WTC11 (cell line): ENCODE measurements around the gene CKB. TPM values are rescaled to one million over a fixed set of nuclear protein-coding genes. Genes with fewer than 3 reads are reported as not detected.

Experiments
- ATAC-seq: fragments of 200-7000 bp; cut with Tn5 transposase; 2 replicates; pipeline ENCODE4 v1.10.0; 2021; ENCODE audit warnings: mild to moderate bottlenecking, moderate library complexity
- CTCF ChIA-PET: fragments of 300-600 bp; sonication (Branson Sonifier 250); formaldehyde crosslinking; loops from one replicate; lab custom pipeline; 2021; ENCODE audit warnings: antibody characterized with exemption; lab: Charles Lee
- POLR2A ChIA-PET: fragments of 350-600 bp; sonication (Branson Sonifier 250); formaldehyde crosslinking; loops from one replicate; lab custom pipeline; 2021; ENCODE audit warnings: antibody characterized with exemption; lab: Charles Lee
- DNase-seq: peaks from one replicate; pipeline ENCODE4 v3.0.0; 2021; ENCODE audit warnings: low spot score
- H3K27ac Mint-ChIP-seq: 2 replicates; pipeline ENCODE4 v1.8.0; 2021; ENCODE audit warnings: mixed read lengths
- H3K27me3 Mint-ChIP-seq: 2 replicates; pipeline ENCODE4 v1.8.0; 2021; ENCODE audit warnings: low read depth, mild to moderate bottlenecking, moderate library complexity, mixed read lengths
- H3K36me3 Mint-ChIP-seq: 2 replicates; pipeline ENCODE4 v1.8.0; 2021; ENCODE audit warnings: mixed read lengths
- H3K4me1 Mint-ChIP-seq: 2 replicates; pipeline ENCODE4 v1.8.0; 2022; ENCODE audit warnings: mixed read lengths
- H3K4me3 Mint-ChIP-seq: 2 replicates; pipeline ENCODE4 v1.8.0; 2021; ENCODE audit warnings: mild to moderate bottlenecking, moderate library complexity, mixed read lengths
- H3K9me3 Mint-ChIP-seq: 2 replicates; pipeline ENCODE4 v1.8.0; 2021; ENCODE audit warnings: mixed read lengths
- GABPB1 ChIP-seq: sonication (generic); formaldehyde crosslinking; IDR thresholded peaks from 2 replicates; pipeline ENCODE4 v1.8.1; 2023; ENCODE audit warnings: mild to moderate bottlenecking, missing genetic modification reagents
- GRHL2 ChIP-seq: fragments of 250-450 bp; sonication (Bioruptor Pico); IDR thresholded peaks from 2 replicates; pipeline ENCODE4 v1.8.0; 2022; ENCODE audit warnings: mild to moderate bottlenecking, moderate library complexity; ENCODE audit not compliant: insufficient replicate concordance, severe bottlenecking
- MYBL2 ChIP-seq: sonication (generic); formaldehyde crosslinking; IDR thresholded peaks from 2 replicates; pipeline ENCODE4 v1.8.1; 2023; ENCODE audit warnings: mild to moderate bottlenecking, moderate library complexity, missing genetic modification reagents
- TEAD1 ChIP-seq: sonication (generic); formaldehyde crosslinking; IDR thresholded peaks from 2 replicates; pipeline ENCODE4 v1.8.0; 2022; ENCODE audit warnings: mild to moderate bottlenecking, missing genetic modification reagents
- TEAD4 ChIP-seq: sonication (generic); formaldehyde crosslinking; IDR thresholded peaks from 2 replicates; pipeline ENCODE4 v1.8.0; 2022; ENCODE audit warnings: mild to moderate bottlenecking, missing genetic modification reagents
- total RNA-seq: library from RNA; stranded (reverse); gene quantifications from 3 replicates; pipeline ENCODE4 v1.2.3, GENCODE V29; 2021
- TF ChIP-seq, protein P1 (sequence below): sonication (generic); formaldehyde crosslinking; IDR thresholded peaks from 2 replicates; pipeline ENCODE4 v1.8.0; 2022; ENCODE audit warnings: missing genetic modification reagents
- TF ChIP-seq, protein P2 (sequence below): sonication (generic); formaldehyde crosslinking; IDR thresholded peaks from 2 replicates; pipeline ENCODE4 v1.8.1; 2022; ENCODE audit warnings: missing genetic modification reagents, borderline replicate concordance
- TF ChIP-seq, protein P3 (sequence below): fragments of 250-450 bp; sonication (Bioruptor Pico); IDR thresholded peaks from 2 replicates; pipeline ENCODE4 v1.9.0; 2021; ENCODE audit warnings: moderate library complexity, mild to moderate bottlenecking, inconsistent platforms, borderline replicate concordance
- TF ChIP-seq, protein P4 (sequence below): sonication (generic); formaldehyde crosslinking; IDR thresholded peaks from 2 replicates; pipeline ENCODE4 v1.8.1; 2022; ENCODE audit warnings: mild to moderate bottlenecking, missing genetic modification reagents, moderate library complexity, borderline replicate concordance

CKB gene
- total RNA-seq, 1 experiment from 2014 or later: 555 TPM

DNA sequence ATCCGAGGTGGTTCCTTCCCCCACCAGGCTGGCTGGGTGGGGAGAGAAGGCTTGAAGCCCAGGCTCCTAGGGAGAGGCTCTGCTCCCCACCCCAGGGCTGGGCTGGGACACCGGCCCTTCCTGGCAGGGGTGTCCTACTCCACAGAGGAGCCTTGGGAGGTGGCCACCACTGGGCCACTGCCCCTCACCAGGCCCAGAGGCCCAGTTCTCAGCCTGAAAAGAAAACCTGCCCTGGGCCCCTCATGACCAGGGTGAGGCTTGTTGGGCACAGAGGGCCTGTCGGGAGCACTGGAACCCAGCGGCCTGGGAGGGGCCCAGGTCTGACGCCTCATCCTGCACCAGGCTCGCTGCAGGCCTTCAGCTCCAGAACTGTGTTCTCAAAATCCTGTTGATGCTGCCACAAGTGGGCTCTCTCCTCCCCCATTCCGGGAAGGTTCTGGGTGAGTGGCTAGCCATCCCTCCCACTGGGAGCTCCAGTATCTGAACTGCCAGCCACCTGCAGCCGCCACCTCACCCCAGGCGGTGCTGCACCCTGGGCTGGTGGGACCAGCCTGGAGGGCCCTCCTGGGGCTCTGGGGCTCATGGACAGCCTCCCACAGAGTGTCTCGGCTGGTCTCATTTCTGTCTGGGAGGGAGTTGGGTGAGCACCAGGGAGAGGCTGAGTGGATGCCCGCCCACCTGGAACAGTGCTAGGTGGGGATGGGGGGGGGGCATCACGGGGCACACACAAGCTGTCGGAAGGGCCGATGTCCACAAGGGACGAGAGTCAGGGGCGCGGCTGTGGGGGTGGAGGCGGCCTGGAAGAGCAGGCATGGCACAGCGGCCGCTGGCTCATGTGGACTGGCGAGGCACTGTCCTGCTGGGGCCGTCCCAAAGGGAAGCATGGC lies 28.1 kb upstream of the CKB start:
- Mint-ChIP-seq H3K9me3 (no peaks in the 10 kb centered on the region), H3K4me1 (peaks cover 5% of the 10 kb centered on the region; the same call in 1 of the 2 replicates), H3K36me3 (no peaks in the 10 kb centered on the region), H3K27me3 (no peaks in the 10 kb centered on the region), H3K27ac (no peak overlapping the region), H3K4me3 (no peak overlapping the region)
- ATAC-seq: no peak
- ChIA-PET POLR2A (no interaction called here), CTCF (interaction anchor here (21.0 kb wide), 1 partner anchor 32 kb away, joined by 455 read pairs; the partner anchor contains the start of gene CKB)
- peak; percentile 11 for DNase-seq
- TF ChIP-seq, protein P1, sequence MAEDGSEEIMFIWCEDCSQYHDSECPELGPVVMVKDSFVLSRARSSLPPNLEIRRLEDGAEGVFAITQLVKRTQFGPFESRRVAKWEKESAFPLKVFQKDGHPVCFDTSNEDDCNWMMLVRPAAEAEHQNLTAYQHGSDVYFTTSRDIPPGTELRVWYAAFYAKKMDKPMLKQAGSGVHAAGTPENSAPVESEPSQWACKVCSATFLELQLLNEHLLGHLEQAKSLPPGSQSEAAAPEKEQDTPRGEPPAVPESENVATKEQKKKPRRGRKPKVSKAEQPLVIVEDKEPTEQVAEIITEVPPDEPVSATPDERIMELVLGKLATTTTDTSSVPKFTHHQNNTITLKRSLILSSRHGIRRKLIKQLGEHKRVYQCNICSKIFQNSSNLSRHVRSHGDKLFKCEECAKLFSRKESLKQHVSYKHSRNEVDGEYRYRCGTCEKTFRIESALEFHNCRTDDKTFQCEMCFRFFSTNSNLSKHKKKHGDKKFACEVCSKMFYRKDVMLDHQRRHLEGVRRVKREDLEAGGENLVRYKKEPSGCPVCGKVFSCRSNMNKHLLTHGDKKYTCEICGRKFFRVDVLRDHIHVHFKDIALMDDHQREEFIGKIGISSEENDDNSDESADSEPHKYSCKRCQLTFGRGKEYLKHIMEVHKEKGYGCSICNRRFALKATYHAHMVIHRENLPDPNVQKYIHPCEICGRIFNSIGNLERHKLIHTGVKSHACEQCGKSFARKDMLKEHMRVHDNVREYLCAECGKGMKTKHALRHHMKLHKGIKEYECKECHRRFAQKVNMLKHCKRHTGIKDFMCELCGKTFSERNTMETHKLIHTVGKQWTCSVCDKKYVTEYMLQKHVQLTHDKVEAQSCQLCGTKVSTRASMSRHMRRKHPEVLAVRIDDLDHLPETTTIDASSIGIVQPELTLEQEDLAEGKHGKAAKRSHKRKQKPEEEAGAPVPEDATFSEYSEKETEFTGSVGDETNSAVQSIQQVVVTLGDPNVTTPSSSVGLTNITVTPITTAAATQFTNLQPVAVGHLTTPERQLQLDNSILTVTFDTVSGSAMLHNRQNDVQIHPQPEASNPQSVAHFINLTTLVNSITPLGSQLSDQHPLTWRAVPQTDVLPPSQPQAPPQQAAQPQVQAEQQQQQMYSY (CRISPR knock-in tag): 0 out of 2 replicates have a peak, but pooled peaks have one; percentile 18
- TF ChIP-seq, protein P2, sequence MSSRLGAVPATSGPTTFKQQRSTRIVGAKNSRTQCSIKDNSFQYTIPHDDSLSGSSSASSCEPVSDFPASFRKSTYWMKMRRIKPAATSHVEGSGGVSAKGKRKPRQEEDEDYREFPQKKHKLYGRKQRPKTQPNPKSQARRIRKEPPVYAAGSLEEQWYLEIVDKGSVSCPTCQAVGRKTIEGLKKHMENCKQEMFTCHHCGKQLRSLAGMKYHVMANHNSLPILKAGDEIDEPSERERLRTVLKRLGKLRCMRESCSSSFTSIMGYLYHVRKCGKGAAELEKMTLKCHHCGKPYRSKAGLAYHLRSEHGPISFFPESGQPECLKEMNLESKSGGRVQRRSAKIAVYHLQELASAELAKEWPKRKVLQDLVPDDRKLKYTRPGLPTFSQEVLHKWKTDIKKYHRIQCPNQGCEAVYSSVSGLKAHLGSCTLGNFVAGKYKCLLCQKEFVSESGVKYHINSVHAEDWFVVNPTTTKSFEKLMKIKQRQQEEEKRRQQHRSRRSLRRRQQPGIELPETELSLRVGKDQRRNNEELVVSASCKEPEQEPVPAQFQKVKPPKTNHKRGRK (CRISPR knock-in tag): no peak

DNA sequence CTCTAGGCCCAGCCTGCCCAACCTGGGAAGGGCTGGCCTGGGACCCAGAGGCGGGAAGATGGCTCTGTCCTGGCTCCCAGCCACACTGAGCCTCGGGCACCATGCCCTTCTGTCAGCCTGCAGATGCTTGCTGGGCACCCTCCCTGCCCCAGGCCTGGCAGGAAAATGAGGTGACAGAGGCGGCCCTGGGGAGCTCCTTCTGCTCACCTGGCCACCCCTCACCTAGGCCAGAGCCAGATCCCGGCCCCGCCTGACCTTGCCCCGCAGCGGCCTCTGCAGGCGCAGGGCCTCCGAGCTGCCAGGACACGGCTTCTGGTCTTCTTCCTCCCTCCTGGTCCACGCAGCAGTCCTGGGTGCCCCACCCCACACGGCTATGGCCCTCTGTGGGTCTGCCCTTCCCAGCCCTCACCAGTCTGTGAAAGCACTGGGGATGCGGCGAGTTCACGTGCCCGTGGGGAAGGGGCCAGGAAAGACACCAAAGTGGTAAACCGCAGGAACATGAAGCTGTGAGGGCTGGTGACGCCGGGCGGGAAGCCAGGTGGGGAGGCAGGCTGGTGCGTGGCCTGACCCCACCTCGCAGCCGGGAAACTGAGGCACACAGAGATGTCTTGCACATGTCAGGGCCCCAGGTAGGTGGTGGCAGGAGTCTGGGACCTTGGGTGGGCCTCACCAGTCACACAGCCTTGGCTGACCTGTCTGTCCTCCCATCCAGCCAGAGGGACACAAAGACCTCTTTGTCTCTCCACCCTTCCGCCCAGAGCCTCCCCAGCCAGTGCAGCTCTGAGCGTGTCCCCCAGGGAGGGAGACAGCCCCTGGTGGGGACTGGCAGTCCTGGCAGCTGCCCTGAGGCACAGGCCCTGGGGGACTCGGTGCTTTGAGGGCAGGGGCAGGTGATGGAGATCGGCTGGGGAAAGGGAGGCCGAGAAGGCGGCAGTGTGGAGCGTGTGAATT lies 27.0 kb upstream of the CKB start:
- no peak for ATAC-seq
- Mint-ChIP-seq H3K4me1 (peaks cover 5% of the 10 kb centered on the region; the same call in 1 of the 2 replicates), H3K9me3 (no peaks in the 10 kb centered on the region), H3K27ac (no peak overlapping the region), H3K4me3 (no peak overlapping the region), H3K27me3 (no peaks in the 10 kb centered on the region), H3K36me3 (no peaks in the 10 kb centered on the region)
- CTCF ChIA-PET: interaction anchor here (0.8 to 21.0 kb wide), 4 partner anchors 12 to 209 kb away, joined by 3 to 455 read pairs (median 5); partner anchors contain the start of genes BAG5 and CKB
- POLR2A ChIA-PET: no interaction called here
- DNase-seq: peak; percentile 19
- TF ChIP-seq GRHL2 (no peak), MYBL2 (no peak), TEAD4 (CRISPR knock-in tag) (no peak), GABPB1 (CRISPR knock-in tag) (0 out of 2 replicates have a peak, but pooled peaks have one; percentile 15), TEAD1 (CRISPR knock-in tag) (no peak)
- TF ChIP-seq, protein P3, sequence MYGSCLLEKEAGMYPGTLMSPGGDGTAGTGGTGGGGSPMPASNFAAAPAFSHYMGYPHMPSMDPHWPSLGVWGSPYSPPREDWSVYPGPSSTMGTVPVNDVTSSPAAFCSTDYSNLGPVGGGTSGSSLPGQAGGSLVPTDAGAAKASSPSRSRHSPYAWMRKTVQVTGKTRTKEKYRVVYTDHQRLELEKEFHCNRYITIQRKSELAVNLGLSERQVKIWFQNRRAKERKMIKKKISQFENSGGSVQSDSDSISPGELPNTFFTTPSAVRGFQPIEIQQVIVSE (CRISPR knock-in tag): no peak
- TF ChIP-seq, protein P4, sequence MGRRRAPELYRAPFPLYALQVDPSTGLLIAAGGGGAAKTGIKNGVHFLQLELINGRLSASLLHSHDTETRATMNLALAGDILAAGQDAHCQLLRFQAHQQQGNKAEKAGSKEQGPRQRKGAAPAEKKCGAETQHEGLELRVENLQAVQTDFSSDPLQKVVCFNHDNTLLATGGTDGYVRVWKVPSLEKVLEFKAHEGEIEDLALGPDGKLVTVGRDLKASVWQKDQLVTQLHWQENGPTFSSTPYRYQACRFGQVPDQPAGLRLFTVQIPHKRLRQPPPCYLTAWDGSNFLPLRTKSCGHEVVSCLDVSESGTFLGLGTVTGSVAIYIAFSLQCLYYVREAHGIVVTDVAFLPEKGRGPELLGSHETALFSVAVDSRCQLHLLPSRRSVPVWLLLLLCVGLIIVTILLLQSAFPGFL (CRISPR knock-in tag): no peak
- TF ChIP-seq, protein P2 (CRISPR knock-in tag): no peak
